GM19099 (cell line): ENCODE measurements around the gene GDI1.

Experiments
- POLR2A ChIP-seq: IDR thresholded peaks from 3 replicates; pipeline ENCODE4 v1.6.1; 2011; ENCODE audit warnings: low read depth; ENCODE audit not compliant: insufficient read length; ENCODE audit errors: extremely low read depth

GDI1 gene

DNA sequence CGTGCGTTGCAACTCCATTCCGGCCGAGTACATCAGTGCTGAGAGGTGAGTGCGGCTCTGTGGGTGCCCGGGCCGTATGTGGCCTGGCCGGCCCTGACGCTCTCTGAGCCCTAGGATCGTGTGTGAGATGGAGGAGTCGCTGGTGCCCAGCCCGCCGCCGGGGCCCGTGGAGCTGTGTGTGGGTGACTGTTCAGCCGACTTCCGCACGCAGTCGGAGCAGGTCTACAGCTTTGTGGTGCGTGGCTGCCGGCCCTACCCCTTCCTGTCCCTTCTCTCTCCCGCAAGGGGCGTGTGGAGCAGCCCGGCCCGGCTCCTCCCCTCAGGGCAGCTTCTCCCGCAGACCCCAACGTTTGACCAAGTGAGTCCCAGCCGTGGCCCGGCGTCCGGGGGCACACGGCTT lies 29.1 kb downstream of the GDI1 start:
- no peak for TF ChIP-seq POLR2A

DNA sequence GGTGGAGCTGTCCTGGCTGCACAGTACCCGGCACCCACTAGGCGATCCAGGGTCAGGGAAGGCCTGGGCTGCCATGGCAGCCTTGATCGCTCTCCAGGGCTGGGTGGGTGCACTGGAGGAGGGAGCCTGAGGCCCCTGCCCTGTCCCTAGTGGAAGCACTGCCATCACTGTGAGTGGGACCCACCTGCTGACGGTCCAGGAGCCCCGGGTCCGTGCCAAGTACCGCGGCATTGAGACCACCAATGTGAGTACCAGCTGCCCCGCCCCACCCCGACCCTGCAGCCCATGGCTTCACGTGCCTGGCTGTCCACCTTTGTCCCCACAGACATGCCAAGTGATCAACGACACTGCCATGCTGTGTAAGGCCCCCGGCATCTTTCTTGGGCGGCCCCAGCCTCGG lies 30.0 kb downstream of the GDI1 start:
- TF ChIP-seq POLR2A, result no peak

DNA sequence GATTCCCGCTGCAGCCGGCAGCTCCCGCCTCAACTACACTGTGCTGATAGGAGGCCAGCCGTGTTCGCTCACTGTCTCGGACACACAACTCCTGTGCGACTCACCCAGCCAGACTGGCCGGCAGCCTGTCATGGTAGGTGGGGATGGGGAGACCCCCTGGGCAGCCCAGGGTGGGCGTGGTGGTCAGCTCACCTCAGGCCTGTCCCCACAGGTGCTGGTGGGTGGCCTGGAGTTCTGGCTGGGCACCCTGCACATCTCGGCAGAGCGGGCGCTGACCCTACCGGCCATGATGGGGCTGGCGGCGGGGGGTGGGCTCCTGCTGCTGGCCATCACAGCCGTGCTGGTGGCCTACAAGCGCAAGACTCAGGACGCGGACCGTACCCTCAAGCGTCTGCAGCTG lies 30.6 kb downstream of the GDI1 start:
- no peak for TF ChIP-seq POLR2A

DNA sequence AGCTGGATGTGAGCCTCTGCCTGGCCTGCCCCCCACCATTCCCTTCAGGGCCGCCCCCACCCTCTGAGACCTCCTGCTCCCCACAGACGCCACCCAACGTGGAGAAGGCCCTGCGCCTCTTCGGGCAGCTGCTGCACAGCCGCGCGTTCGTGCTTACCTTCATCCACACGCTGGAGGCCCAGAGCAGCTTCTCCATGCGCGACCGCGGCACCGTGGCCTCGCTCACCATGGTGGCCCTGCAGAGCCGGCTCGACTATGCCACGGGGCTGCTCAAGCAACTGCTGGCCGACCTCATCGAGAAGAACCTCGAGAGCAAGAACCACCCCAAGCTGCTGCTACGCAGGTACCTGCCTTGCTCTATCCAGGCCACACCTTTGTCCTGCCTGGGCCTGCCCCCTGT lies 31.3 kb downstream of the GDI1 start:
- TF ChIP-seq POLR2A, result no peak

DNA sequence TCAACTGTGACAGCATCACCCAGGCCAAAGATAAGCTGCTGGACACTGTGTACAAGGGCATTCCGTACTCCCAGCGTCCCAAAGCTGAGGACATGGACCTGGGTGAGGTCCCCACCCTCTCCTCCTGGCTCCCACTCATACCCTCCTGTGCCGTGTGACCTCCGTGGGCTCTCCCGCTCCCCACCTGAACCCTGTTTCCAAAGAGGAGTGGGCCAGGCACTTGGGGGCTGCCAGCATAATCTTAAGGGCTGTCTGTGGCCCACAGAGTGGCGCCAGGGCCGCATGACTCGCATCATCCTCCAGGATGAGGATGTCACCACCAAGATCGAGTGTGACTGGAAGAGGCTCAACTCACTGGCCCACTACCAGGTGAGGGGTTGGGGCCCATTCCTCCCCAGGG lies 32.2 kb downstream of the GDI1 start:
- TF ChIP-seq POLR2A, result no peak

- no peak for TF ChIP-seq POLR2A
Measured at GRCh38 chrX:154469880-154470279, 32.9 kb downstream of the GDI1 start.

- TF ChIP-seq POLR2A, result no peak
Measured at GRCh38 chrX:154470434-154470833, 33.5 kb downstream of the GDI1 start.

- no peak for TF ChIP-seq POLR2A
Measured at GRCh38 chrX:154470914-154471568, 34.1 kb downstream of the GDI1 start.

DNA sequence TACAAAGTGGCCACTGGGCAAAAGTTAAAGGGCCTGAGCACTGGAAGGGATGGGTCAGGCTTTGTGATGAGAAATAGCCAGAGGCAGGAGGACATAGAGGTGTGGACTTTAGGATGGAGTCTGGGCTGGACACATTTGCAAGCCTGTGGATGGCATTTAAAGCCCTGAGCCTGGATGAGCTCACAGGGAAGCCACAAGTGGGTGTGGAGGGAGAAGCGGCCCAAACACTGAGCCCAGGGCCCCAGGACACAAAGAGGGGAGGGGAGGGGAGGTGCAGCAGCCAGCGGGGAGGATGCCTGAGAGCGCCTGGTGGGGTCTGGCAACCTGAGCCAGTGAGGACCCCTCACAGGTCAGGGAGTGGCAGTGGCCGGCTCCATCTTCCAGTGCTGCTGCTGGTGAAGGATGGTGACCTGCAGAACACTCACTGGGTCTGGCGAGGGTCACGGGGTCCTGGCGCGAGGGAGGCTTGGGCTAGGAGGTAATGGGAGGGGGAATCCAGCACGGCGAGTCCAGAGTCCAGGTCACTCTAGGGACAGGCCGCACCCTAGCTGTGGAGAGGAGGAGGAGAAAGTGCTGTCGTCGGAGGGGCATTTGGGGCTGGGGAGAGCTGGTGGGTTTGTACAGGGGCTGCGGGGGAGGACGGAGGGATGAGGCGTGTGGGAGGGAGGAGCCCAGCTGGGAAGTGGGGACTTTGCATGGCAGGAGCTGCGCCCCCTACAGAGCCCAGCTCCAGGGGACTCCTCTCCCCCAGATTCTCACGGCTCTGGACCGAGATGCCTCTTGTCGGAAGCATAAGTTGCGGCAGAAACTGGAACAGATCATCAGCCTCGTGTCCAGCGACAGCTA lies 35.1 kb downstream of the GDI1 start:
- TF ChIP-seq POLR2A, result no peak

GRCh38 chrX:154472685-154473632 lies 36.0 kb downstream of the GDI1 start:
- no peak for TF ChIP-seq POLR2A

- no peak for TF ChIP-seq POLR2A
Measured at GRCh38 chrX:154473683-154474082, 36.7 kb downstream of the GDI1 start.

DNA sequence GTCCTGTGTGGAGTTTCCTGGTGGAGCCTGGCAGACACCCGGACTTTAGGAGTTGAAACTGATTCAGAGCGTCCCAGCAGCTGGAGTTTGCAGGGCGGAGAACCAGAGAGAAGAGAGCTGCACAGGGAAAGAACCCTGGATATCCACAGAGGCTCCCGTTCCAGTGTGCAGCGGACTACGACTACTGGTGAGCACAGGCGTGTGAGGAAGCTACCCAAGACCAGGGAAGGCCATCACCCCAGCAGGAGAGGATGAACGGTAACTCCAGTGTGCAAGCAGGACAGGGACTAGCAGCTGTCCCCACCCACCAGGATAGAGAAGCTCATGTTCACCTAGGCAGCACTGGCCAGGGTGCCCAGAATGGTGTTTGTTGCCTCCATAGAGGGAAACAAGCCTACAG lies 39.9 kb downstream of the GDI1 start:
- no peak for TF ChIP-seq POLR2A

DNA sequence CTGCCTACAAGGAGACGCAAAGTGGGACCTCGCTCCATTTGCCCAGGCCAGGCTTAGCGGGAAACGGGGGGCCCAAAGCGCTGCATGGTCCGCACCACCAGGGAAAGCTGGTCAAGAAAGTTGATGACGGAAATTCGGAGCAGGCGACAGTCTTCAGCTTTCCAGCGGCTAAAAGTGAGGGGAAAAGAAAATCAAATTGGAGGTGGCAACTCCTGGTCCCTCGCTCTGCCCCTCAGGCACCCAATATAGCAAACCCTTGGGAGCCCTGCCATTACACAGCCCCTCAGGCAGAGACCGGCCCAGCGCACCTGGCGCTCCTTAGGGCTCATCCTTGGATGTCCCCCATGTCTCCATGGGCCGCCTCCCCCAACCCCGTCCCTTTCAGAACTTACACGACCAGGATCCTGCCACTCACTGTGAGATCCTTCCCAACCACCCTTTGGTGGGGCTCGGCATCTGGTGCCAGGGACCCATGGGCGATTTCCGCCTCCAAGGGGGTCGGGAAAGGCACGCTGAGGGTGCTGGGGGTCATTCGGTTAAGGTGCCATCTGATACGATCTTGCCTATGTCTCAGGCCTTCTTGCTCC lies 41.0 kb downstream of the GDI1 start:
- TF ChIP-seq POLR2A, result no peak

DNA sequence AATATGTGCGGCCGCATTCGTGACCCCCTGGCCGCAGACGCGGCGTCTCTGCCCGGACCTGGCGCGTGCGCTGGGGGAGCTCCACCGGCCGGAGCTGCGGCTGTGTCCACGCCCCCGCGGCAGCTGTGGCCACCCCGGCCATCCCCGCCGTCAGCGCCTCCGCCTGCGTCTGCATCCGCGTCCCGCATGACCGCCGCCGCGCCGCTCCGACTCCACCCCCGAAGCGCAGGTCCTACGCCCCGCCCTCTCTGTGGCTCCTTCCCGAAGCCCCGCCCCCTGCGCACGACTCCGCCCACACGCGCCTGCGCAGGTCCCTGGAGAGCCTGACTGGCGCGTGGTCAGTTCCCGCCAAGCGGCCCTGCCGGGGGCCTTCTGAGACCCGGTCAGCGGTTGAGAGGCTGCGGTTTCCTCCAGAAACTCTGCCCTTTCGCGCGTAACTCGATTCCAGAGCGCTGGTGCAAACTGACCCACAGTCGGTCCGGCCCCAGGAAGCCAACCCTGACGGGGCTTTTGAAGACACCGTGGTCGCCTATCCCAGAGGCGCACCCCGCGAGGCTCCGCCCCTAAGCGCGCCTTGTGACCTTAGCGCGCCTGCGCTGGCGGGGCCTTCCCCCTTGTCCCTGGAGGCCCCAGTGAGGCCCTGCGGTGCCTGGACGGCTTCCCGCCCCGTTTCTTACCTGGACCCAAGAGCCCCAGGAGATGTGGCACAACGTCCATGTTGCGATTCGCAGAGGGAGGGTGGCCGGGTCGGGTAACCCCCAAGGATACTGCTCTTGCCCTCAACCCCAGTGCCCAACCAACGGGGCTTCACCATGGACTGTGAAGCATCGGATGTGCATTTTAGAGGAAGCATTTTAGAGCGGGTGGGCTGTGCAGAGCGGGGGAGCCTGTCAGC lies 42.0 kb downstream of the GDI1 start, which contains the start of gene LAGE3:
Gene LAGE3, minus strand, starts transcription at position 554 of the 895 bp plus-strand sequence. Its CDS starts 366 bp downstream, at position 188.
- peak; percentile 64 for TF ChIP-seq POLR2A
